Measurements from ENCODE around the gene KRTAP4-9. TPM values are rescaled to one million over a fixed set of nuclear protein-coding genes. Genes with fewer than 3 reads are reported as not detected.
"Not testable (repeated sequence)": the region's sequence is repeated elsewhere in the genome, so short reads cannot be mapped to it uniquely, and the experiment has no call there.

Gene KRTAP4-9
- not detected in 2 replicates for total RNA-seq (2016; rRNA removed; fragmentation: Illumina TruSeq; extraction: Trizol)
- not detected in 2 replicates for total RNA-seq (2016; cell fraction: cytosol; rRNA removed; fragmentation: Illumina TruSeq; extraction: Trizol; ENCODE audit: low read depth)
- not detected in 2 replicates for total RNA-seq (2016; cell fraction: insoluble cytoplasmic fraction; rRNA removed; fragmentation: Illumina TruSeq; extraction: Trizol)
- total RNA-seq (2016; cell fraction: membrane; rRNA removed; fragmentation: Illumina TruSeq; extraction: Trizol) = not detected in 2 replicates
- total RNA-seq (2016; cell fraction: nucleus; rRNA removed; fragmentation: Illumina TruSeq; extraction: Trizol) = not detected in 2 replicates
- not detected in 2 replicates for polyA plus RNA-seq (2011; rRNA removed)
- not detected in 2 replicates for polyA plus RNA-seq (2011; cell fraction: cytosol; rRNA removed)
- polyA plus RNA-seq (2011; cell fraction: nucleus; rRNA removed) = not detected in 2 replicates
- polyA plus RNA-seq (2012) = not detected in 2 replicates
- not detected in 2 replicates for polyA plus RNA-seq (2016; cell fraction: cytosol; fragmentation: Illumina TruSeq; extraction: Trizol; ENCODE audit: low read depth)
- polyA plus RNA-seq (2016; cell fraction: insoluble cytoplasmic fraction; fragmentation: Illumina TruSeq; extraction: Trizol; ENCODE audit: low read depth) = not detected in 2 replicates
- polyA plus RNA-seq (2016; cell fraction: membrane; fragmentation: Illumina TruSeq; extraction: Trizol; ENCODE audit: low read depth) = not detected in 2 replicates
- not detected in 2 replicates for polyA plus RNA-seq (2016; cell fraction: nucleus; fragmentation: Illumina TruSeq; extraction: Trizol; ENCODE audit: insufficient read depth, low read depth)
- not detected in 2 replicates for polyA minus RNA-seq (2011; rRNA and poly(A)+ RNA removed; ENCODE audit: low replicate concordance)
- polyA minus RNA-seq (2011; cell fraction: cytosol; rRNA and poly(A)+ RNA removed) = not detected in 2 replicates
- polyA minus RNA-seq (2011; cell fraction: nucleus; rRNA and poly(A)+ RNA removed) = not detected in 2 replicates
- Bru-seq, nascent RNA = not detected
- BruChase-seq, experiment 1, labeled RNA remaining after a 6-hour chase = not detected
- not detected for BruChase-seq, experiment 2, labeled RNA remaining after a 2-hour chase
- long read RNA-seq, experiment 1 = 0 reads
- long read RNA-seq, experiment 2 = 0 reads

- H3K4me3 ChIP-seq (replicated peaks in 1 of 3; ENCODE audit: insufficient read depth in 1 of 3, low read depth in 2 of 3, low read length in 3 of 3); ATAC-seq; BruUV-seq (replicated peaks); H3K79me2 ChIP-seq (ENCODE audit: insufficient read depth, low read length); H3K9me3 ChIP-seq (ENCODE audit: low read length); H3K4me2 ChIP-seq (ENCODE audit: low read depth, low read length); intact Hi-C loops (cut with micrococcal nuclease; ENCODE audit: unreplicated experiment); H4K20me1 ChIP-seq (ENCODE audit: insufficient read depth, low read length); H3K9ac ChIP-seq (ENCODE audit: insufficient read depth, low read depth, low read length); in situ Hi-C loops (cut with HindIII; ENCODE audit: extremely low pct_ligation_motif_present, low pct_unique_long_range_greater_than_20kb); H2AFZ ChIP-seq (ENCODE audit: low read length); POLR2A ChIA-PET; FAIRE-seq; CTCF ChIA-PET (ENCODE audit: low intra/inter-chr PET ratio, low total read pairs); H3K4me1 ChIP-seq (ENCODE audit: insufficient read depth, low read length); H3K27me3 ChIP-seq (ENCODE audit: control insufficient read depth in 1 of 2, insufficient read depth in 2 of 2, low read length in 2 of 2); H3K27ac ChIP-seq (ENCODE audit: extremely low read length, insufficient read depth, low read length); DNase-seq (ENCODE audit: low spot score); H3K36me3 ChIP-seq (replicated peaks in 1 of 2; ENCODE audit: control insufficient read depth in 1 of 2, insufficient read depth in 2 of 2, low read length in 2 of 2): not testable (repeated sequence)
- WGBS (ENCODE audit: low lambda C conversion rate) = 44% methylated on average over 5 of the region's 10 CpGs
These were observed at the start of gene KRTAP4-9 for GRCh38 chr17:41105347-41105746. KRTAP4-9 (plus strand) TSS chr17:41105389; CDS start chr17:41105389, 0 bp downstream.

- no TSS peak for BruUV-seq (replicated peaks)
- Histone ChIP-seq H3K27ac (ENCODE audit: extremely low read length, insufficient read depth, low read length) (no peak overlapping the region), H3K9ac (ENCODE audit: insufficient read depth, low read depth, low read length) (no peak overlapping the region), H3K4me3 (replicated peaks in 1 of 3; ENCODE audit: insufficient read depth in 1 of 3, low read depth in 2 of 3, low read length in 3 of 3) (no peak overlapping the region), H3K79me2 (ENCODE audit: insufficient read depth, low read length) (no peaks in the 10 kb centered on the region), H3K36me3 (replicated peaks in 1 of 2; ENCODE audit: control insufficient read depth in 1 of 2, insufficient read depth in 2 of 2, low read length in 2 of 2) (no peaks in the 10 kb centered on the region), H3K4me1 (ENCODE audit: insufficient read depth, low read length) (peaks cover 44% of the 10 kb centered on the region), H3K27me3 (ENCODE audit: control insufficient read depth in 1 of 2, insufficient read depth in 2 of 2, low read length in 2 of 2) (no peaks in the 10 kb centered on the region), H4K20me1 (ENCODE audit: insufficient read depth, low read length) (no peaks in the 10 kb centered on the region), H3K9me3 (ENCODE audit: low read length) (no peaks in the 10 kb centered on the region), H3K4me2 (ENCODE audit: low read depth, low read length) (no peak overlapping the region), H2AFZ (ENCODE audit: low read length) (no peak overlapping the region)
- in situ Hi-C loops (cut with HindIII; ENCODE audit: extremely low pct_ligation_motif_present, low pct_unique_long_range_greater_than_20kb) = loop anchor here (5.0 to 10.0 kb wide), 2 partner anchors 50 to 103 kb away; partner anchors contain the start of gene KRTAP3-1
- ATAC-seq = no peak
- 100% methylated on average over 1 of the region's 1 CpG for WGBS (ENCODE audit: low lambda C conversion rate)
- intact Hi-C loops (cut with micrococcal nuclease; ENCODE audit: unreplicated experiment) = no loop called here
- POLR2A ChIA-PET = no interaction called here
- DNase-seq (ENCODE audit: low spot score) = no peak
- no peak for FAIRE-seq
- CTCF ChIA-PET (ENCODE audit: low intra/inter-chr PET ratio, low total read pairs) = no interaction called here
- TF ChIP-seq HMG20A (CRISPR knock-in tag; IDR thresholded peaks at IDR 0.05; ENCODE audit: borderline replicate concordance) = peak; percentile 15; the same call in 1 of the 2 replicates
- TF ChIP-seq HBP1 (CRISPR knock-in tag; IDR thresholded peaks at IDR 0.05; ENCODE audit: low read depth) = no peak
These were observed 47.6 kb upstream of the KRTAP4-9 start for GRCh38 chr17:41057547-41057946.

Measured in HepG2 (cell line).